Body of pancreas (tissue), 4 donors: ENCODE results near the gene CACNA1H. TPM values are rescaled to one million over a fixed set of nuclear protein-coding genes. Genes with fewer than 3 reads are reported as not detected.
"Not testable (repeated sequence)": the region's sequence is repeated elsewhere in the genome, so short reads cannot be mapped to it uniquely, and the experiment has no call there.

ENCODE experiments used
- ATAC-seq: fragments of 150-250 bp; one replicate; pipeline ENCODE4 v1.9.1; 2016
- DNase-seq, 4 donors: peaks; one replicate each; pipeline ENCODE4 v3.0.0-alpha.2; 2019
- H3K27ac ChIP-seq, 4 donors: fragments of 200-600 bp; sonication (generic); 1 replicate in 3 of 4; 2 replicates in 1 of 4; pipeline versions ENCODE4 v1.5.1 to v1.6.1; 2016 to 2019; ENCODE audit warnings: mild to moderate bottlenecking in 1 of 4, mixed read lengths in 1 of 4, moderate library complexity in 1 of 4
- H3K27me3 ChIP-seq, 2 donors: fragments of 200-600 bp; sonication (generic); one replicate each; pipeline ENCODE4 v1.6.0; 2016; ENCODE audit warnings: mild to moderate bottlenecking in 1 of 2
- H3K36me3 ChIP-seq, 2 donors: fragments of 200-600 bp; sonication (generic); replicated peaks in 1 of 2; 2 replicates each; pipeline ENCODE4 v1.5.1; 2016; ENCODE audit warnings: low read depth in 2 of 2; ENCODE audit not compliant: insufficient read depth in 1 of 2
- H3K4me1 ChIP-seq: fragments of 200-600 bp; sonication (generic); one replicate; pipeline ENCODE4 v1.6.0; 2016
- H3K4me3 ChIP-seq, 2 donors: fragments of 200-600 bp; sonication (generic); 1 replicate in 1 of 2; 2 replicates in 1 of 2; pipeline ENCODE4 v1.5.1; 2016 to 2019
- H3K9me3 ChIP-seq, 3 donors: fragments of 200-600 bp; sonication (generic); 1 replicate in 2 of 3; 2 replicates in 1 of 3; pipeline ENCODE4 v1.5.1; 2016
- CTCF ChIP-seq, 7 experiments: fragments of 450-650 bp in 4 of 7; fragments of 200-600 bp in 3 of 7; sonication (generic) in 3 of 7; IDR thresholded peaks; one replicate each; pipeline ENCODE4 v1.5.1; 2016 to 2019; ENCODE audit warnings: antibody characterized with exemption in 7 of 7
- POLR2A ChIP-seq, 3 donors: fragments of 450-650 bp; IDR thresholded peaks; one replicate each; pipeline ENCODE4 v1.6.1; 2016; ENCODE audit warnings: antibody characterized with exemption in 3 of 3, mild to moderate bottlenecking in 2 of 3
- WGBS, 2 donors: methylation state at CpG; one replicate each; pipeline ENCODE4 v1.1.5; 2017; 5-methylcytosine and 5-hydroxymethylcytosine counted together
- intact Hi-C: fragments of 100-400 bp; cut with DNase I; formaldehyde crosslinking; loops from one replicate; pipeline ENCODE4 v1.15.1; 2023
- total RNA-seq, 2 donors: library from RNA; depleted of rRNA; stranded (reverse); fragments of >200 nt; gene quantifications; one replicate each; pipeline ENCODE4 v1.1.0, GENCODE V29; 2016

The CACNA1H gene
- total RNA-seq, 2 donors from 2014 or later = 7.3 to 15.2 TPM

DNA sequence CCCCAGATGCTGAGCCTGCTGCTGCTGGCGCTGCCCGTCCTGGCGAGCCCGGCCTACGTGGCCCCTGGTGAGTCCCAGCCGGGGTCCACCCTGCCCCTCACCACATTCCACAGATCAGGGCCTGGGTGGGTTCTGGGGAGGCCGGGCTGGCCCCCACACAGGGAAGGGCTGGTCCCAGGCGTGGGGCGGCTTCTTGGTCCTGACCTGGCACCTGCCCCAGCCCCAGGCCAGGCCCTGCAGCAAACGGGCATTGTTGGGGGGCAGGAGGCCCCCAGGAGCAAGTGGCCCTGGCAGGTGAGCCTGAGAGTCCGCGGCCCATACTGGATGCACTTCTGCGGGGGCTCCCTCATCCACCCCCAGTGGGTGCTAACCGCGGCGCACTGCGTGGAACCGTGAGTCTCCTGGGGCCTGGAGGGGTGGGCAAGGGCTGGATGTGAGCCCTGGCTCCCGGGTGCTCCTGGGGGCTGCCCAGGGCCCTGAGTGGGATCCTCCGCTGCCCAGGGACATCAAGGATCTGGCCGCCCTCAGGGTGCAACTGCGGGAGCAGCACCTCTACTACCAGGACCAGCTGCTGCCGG is 103.5 kb downstream of the CACNA1H start:
- H3K4me1 ChIP-seq, DNase-seq, H3K27ac ChIP-seq, ATAC-seq, H3K9me3 ChIP-seq, H3K27me3 ChIP-seq, H3K4me3 ChIP-seq, H3K36me3 ChIP-seq, intact Hi-C loops: not testable (repeated sequence)
- WGBS, 2 donors = 60% methylated on average over 20 of the region's 23 CpGs; no CpG with 5 or more reads in 1 of the 2 donors

DNA sequence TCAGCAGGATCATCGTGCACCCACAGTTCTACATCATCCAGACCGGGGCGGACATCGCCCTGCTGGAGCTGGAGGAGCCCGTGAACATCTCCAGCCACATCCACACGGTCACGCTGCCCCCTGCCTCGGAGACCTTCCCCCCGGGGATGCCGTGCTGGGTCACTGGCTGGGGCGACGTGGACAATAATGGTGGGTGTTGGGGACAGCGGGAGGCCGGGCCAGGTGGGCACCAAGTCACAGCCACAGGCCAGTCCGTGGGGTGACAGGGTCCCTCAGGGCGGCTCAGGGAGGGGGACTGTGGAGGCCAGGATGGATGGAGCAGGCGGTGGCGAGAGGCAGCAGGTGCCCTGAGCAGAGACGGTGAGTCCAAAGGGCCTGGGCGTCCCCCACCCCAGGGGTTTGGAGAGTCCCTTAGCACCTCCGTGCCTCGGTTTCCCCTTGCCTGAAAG is 104.0 kb downstream of the CACNA1H start:
- no peak for TF ChIP-seq CTCF (IDR thresholded peaks at IDR 0.05)
- no peak for TF ChIP-seq POLR2A (IDR thresholded peaks at IDR 0.05)
- Histone ChIP-seq H3K4me1 (peaks cover 9% of the 10 kb centered on the region), H3K4me3 (no peak overlapping the region), H3K9me3 (no peaks in the 10 kb centered on the region), H3K27me3 (peaks cover 0 to 5% of the 10 kb centered on the region in 2 donors), H3K27ac (no peak overlapping the region), H3K36me3 (no peaks in the 10 kb centered on the region)
- DNase-seq = no peak
- intact Hi-C loops = no loop called here
- ATAC-seq = no peak
- 62 to 72% methylated on average over 12 to 22 of the region's 22 CpGs for WGBS, 2 donors

DNA sequence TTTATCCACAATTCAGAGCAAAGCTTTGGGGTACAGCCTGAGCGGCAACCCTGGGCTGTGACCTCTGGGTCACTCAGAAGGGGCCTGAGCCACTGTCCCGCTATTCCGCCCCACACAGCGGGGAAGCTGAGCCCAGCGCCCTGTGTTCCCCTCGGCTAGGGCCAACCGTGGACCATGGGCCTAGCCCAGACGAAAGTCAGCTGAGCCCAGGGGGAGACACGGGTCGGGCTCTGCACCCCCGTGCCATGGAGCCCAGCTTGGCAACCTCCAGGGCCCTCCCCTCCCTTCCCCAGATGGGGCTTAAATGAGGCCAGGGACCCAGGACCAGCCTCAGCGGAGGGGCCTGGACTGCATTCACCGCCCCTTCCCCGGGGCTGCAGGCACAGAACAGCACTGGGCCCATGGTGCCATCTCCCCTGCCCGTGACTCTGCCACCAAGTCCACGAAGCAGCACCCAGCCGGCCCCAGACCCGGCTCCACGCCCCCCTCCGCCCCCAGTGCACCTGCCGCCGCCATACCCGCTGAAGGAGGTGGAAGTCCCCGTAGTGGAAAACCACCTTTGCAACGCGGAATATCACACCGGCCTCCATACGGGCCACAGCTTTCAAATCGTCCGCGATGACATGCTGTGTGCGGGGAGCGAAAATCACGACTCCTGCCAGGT is 104.8 kb downstream of the CACNA1H start:
- TF ChIP-seq POLR2A (IDR thresholded peaks at IDR 0.05) = no peak
- no peak for TF ChIP-seq CTCF (IDR thresholded peaks at IDR 0.05)
- ATAC-seq = no peak
- WGBS, 2 donors = 64 to 66% methylated on average over 16 to 17 of the region's 34 CpGs
- peaks cover 0 to 6% of the 10 kb centered on the region in 2 donors for H3K27me3 ChIP-seq
- no peak overlapping the region for H3K27ac ChIP-seq
- no peak for DNase-seq
- H3K36me3 ChIP-seq = no peaks in the 10 kb centered on the region
- intact Hi-C loops = no loop called here
- H3K9me3 ChIP-seq = no peaks in the 10 kb centered on the region
- H3K4me1 ChIP-seq = peaks cover 9% of the 10 kb centered on the region
- no peak overlapping the region for H3K4me3 ChIP-seq

- no peak for ATAC-seq
These were observed 105.3 kb downstream of the CACNA1H start for GRCh38 chr16:1258225-1258600.

More at GRCh38 chr16:1258225-1258600, 105.3 kb downstream of the CACNA1H start:
- no peak for DNase-seq
- Histone ChIP-seq H3K27ac (no peak overlapping the region), H3K4me1 (peaks cover 9% of the 10 kb centered on the region), H3K4me3 (no peak overlapping the region), H3K27me3 (peaks cover 0 to 10% of the 10 kb centered on the region in 2 donors), H3K9me3 (no peaks in the 10 kb centered on the region), H3K36me3 (no peaks in the 10 kb centered on the region)
- intact Hi-C loops = no loop called here
- TF ChIP-seq POLR2A (IDR thresholded peaks at IDR 0.05) (no peak), CTCF (IDR thresholded peaks at IDR 0.05) (no peak)
- WGBS, 2 donors = 48 to 58% methylated on average over 2 to 9 of the region's 12 CpGs
